HG03066 (cell line): ENCODE measurements around the gene LDLRAD2.
"Not testable (repeated sequence)": the region's sequence is repeated elsewhere in the genome, so short reads cannot be mapped to it uniquely, and the experiment has no call there.

Experiments used
- ATAC-seq: cut with Tn5 transposase; IDR thresholded peaks from one replicate; pipeline ENCODE4 v1.9.1; 2021; ENCODE audit warnings: low read depth; ENCODE audit not compliant: unreplicated experiment

Gene LDLRAD2

GRCh38 chr1:21823980-21824702, 12.1 kb downstream of the LDLRAD2 start:
- no peak for ATAC-seq

- ATAC-seq, result no peak
Measured at GRCh38 chr1:21824926-21825325, 12.9 kb downstream of the LDLRAD2 start.

- ATAC-seq, result no peak
Measured at GRCh38 chr1:21825393-21825792, 13.3 kb downstream of the LDLRAD2 start.

- ATAC-seq, result not testable (repeated sequence)
Measured at GRCh38 chr1:21826694-21827093, 14.6 kb downstream of the LDLRAD2 start.

- ATAC-seq, result no peak
Measured at GRCh38 chr1:21827141-21827679, 15.1 kb downstream of the LDLRAD2 start.

GRCh38 chr1:21828075-21828474, 16.0 kb downstream of the LDLRAD2 start:
- ATAC-seq, result no peak

- ATAC-seq, result no peak
Measured at GRCh38 chr1:21828506-21829210, 16.6 kb downstream of the LDLRAD2 start.

GRCh38 chr1:21829294-21829693, 17.2 kb downstream of the LDLRAD2 start:
- ATAC-seq, result no peak

- ATAC-seq, result no peak
Measured at GRCh38 chr1:21830792-21831453, 18.9 kb downstream of the LDLRAD2 start.

- ATAC-seq, result no peak
Measured at GRCh38 chr1:21831454-21831970, 19.4 kb downstream of the LDLRAD2 start.

- no peak for ATAC-seq
Measured at GRCh38 chr1:21833392-21833976, 21.4 kb downstream of the LDLRAD2 start.

GRCh38 chr1:21834094-21834493, 22.0 kb downstream of the LDLRAD2 start:
- ATAC-seq, result no peak

- ATAC-seq, result no peak
Measured at GRCh38 chr1:21834666-21835065, 22.6 kb downstream of the LDLRAD2 start.

- ATAC-seq, result no peak
Measured at GRCh38 chr1:21836010-21836409, 23.9 kb downstream of the LDLRAD2 start.

GRCh38 chr1:21836729-21837128, 24.7 kb downstream of the LDLRAD2 start:
- ATAC-seq, result no peak

- ATAC-seq, result no peak
Measured at GRCh38 chr1:21837476-21837875, 25.4 kb downstream of the LDLRAD2 start.

GRCh38 chr1:21838359-21839157, 26.5 kb downstream of the LDLRAD2 start:
- ATAC-seq, result no peak

GRCh38 chr1:21839337-21840037, 27.4 kb downstream of the LDLRAD2 start:
- no peak for ATAC-seq

- ATAC-seq, result no peak
Measured at GRCh38 chr1:21840981-21841380, 28.9 kb downstream of the LDLRAD2 start.
